ENCODE measurements around the gene CACNB4. TPM values are rescaled to one million over a fixed set of nuclear protein-coding genes. Genes with fewer than 3 reads are reported as not detected.

CACNB4 gene
- total and polyA plus RNA-seq, 2 of the 4 experiments (the other 2 are of a cell fraction): 0.12 to 0.36 TPM

DNA sequence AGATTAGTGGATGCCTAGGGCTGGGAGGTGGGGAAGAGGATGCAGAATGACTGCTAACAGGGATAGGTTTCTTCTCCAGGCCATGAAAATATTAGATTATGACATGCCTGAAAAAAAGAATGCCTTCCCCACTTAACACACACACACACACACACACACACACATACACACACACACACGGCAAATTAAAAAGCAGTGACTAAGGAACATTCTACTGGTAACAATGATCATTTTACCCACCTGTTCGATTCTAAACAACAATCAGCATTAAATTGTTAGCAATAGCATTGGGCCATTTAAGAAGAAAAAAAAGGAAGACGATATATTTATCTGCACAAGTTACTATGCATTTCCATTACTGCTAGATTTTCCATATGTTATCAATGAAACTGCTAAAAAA, 10.8 kb downstream of the CACNB4 start:
- no peak for DNase-seq
- CTCF ChIA-PET: no interaction called here

More for the DNA sequence above, 10.8 kb downstream of the CACNB4 start:
- Histone ChIP-seq H4K91ac (ENCODE audit: insufficient read depth, low read depth, low read length) (no peak overlapping the region), H4K20me1 (ENCODE audit: insufficient read depth, low read length) (no peaks in the 10 kb centered on the region), H2AK5ac (ENCODE audit: low read depth, low read length) (no peak overlapping the region), H3K27me3 (ENCODE audit: control insufficient read depth, insufficient read depth, low read length) (peaks cover 7% of the 10 kb centered on the region), H3K56ac (ENCODE audit: extremely low read depth, insufficient read depth, low read length) (no peak overlapping the region), H2BK15ac (ENCODE audit: low read depth, low read length) (no peak overlapping the region), H3K9me3 (ENCODE audit: control insufficient read depth, insufficient read depth, low read length) (no peaks in the 10 kb centered on the region), H3K23ac (ENCODE audit: low read depth, low read length) (no peak overlapping the region), H3K79me1 (ENCODE audit: low read depth in 1 of 2, low read length in 2 of 2) (no peaks in the 10 kb centered on the region), H3K14ac (replicated peaks; ENCODE audit: low read depth, low read length) (no peak overlapping the region), H2BK120ac (ENCODE audit: low read depth, low read length) (no peak overlapping the region), H3K18ac (ENCODE audit: low read depth, low read length) (no peak overlapping the region), H3K4me1 (ENCODE audit: control insufficient read depth, insufficient read depth, low read length) (no peaks in the 10 kb centered on the region), H2BK5ac (ENCODE audit: low read depth, low read length, poor library complexity, severe bottlenecking) (no peak overlapping the region), H3K4me2 (ENCODE audit: low read depth, low read length) (no peak overlapping the region), H3K36me3 (ENCODE audit: control insufficient read depth, insufficient read depth, low read length) (no peaks in the 10 kb centered on the region), H2AFZ (replicated peaks; ENCODE audit: low read length, poor library complexity) (no peak overlapping the region), H2BK20ac (ENCODE audit: low read depth, low read length) (no peak overlapping the region), H3K4ac (ENCODE audit: low read depth, low read length) (no peak overlapping the region), H4K8ac (ENCODE audit: low read depth in 2 of 2, low read length in 2 of 2) (no peak overlapping the region), H3K9me1 (ENCODE audit: insufficient read depth, low read length) (no peaks in the 10 kb centered on the region), H4K5ac (ENCODE audit: low read depth, low read length) (no peak overlapping the region), H3K27ac (ENCODE audit: insufficient read depth, low read length) (no peak overlapping the region), H2AK9ac (replicated peaks; ENCODE audit: low read depth, low read length, poor library complexity) (no peak overlapping the region), H3K4me3 (ENCODE audit: insufficient read depth, low read depth, low read length) (no peak overlapping the region), H3K9ac (ENCODE audit: low read depth, low read length) (no peak overlapping the region)
- TF ChIP-seq MXI1 (IDR thresholded peaks at IDR 0.05; ENCODE audit: borderline replicate concordance, low read depth, low read length): no peak
- TF ChIP-seq RAD21 (IDR thresholded peaks at IDR 0.05; ENCODE audit: low read length): no peak
- no peak for TF ChIP-seq POLR2A (IDR thresholded peaks at IDR 0.05; ENCODE audit: low read depth, low read length)
- POLR2A ChIA-PET (ENCODE audit: unreplicated experiment): no interaction called here
- BruUV-seq (replicated peaks): no TSS peak
- ATAC-seq (ENCODE audit: low read depth): no peak
- intact Hi-C loops (cut with micrococcal nuclease): no loop called here
- in situ Hi-C loops (cut with MboI; ENCODE audit: low sequenced_read_pairs): no loop called here
- dilution Hi-C loops (cut with HindIII; ENCODE audit: low sequenced_read_pairs, unreplicated experiment): no loop called here
- no CpG with 5 or more reads among the region's 3 CpGs for WGBS, 2 experiments (ENCODE audit: extremely low coverage in 2 of 2, insufficient read length in 1 of 2)
